ENCODE measurements around the gene IGFBP4.

IGFBP4 gene

GRCh38 chr17:40448639-40449261, 5.5 kb downstream of the IGFBP4 start:
- Histone ChIP-seq H3K27ac (ENCODE audit: low read length) (no peak overlapping the region), H3K4me1 (ENCODE audit: insufficient read depth, low read length) (peaks cover 10% of the 10 kb centered on the region; the same call in 1 of the 2 replicates), H3K9ac (ENCODE audit: low read depth, low read length) (no peak overlapping the region), H3K36me3 (ENCODE audit: insufficient read depth, low read depth, low read length) (peaks cover 17% of the 10 kb centered on the region; the same call in 1 of the 2 replicates), H3K27me3 (ENCODE audit: insufficient read depth, low read length) (peaks cover 8% of the 10 kb centered on the region), H3K9me3 (ENCODE audit: insufficient read depth, low read depth, low read length) (no peaks in the 10 kb centered on the region), H3K4me3 (ENCODE audit: low read length) (no peak overlapping the region)

- Histone ChIP-seq H3K27ac (ENCODE audit: low read length) (no peak overlapping the region), H3K9me3 (ENCODE audit: insufficient read depth, low read depth, low read length) (no peaks in the 10 kb centered on the region), H3K9ac (ENCODE audit: low read depth, low read length) (no peak overlapping the region), H3K27me3 (ENCODE audit: insufficient read depth, low read length) (no peaks in the 10 kb centered on the region), H3K4me3 (ENCODE audit: low read length) (no peak overlapping the region), H3K4me1 (ENCODE audit: insufficient read depth, low read length) (peaks cover 2% of the 10 kb centered on the region; the same call in 1 of the 2 replicates), H3K36me3 (ENCODE audit: insufficient read depth, low read depth, low read length) (peaks cover 29% of the 10 kb centered on the region)
Measured at GRCh38 chr17:40450175-40450574, 6.9 kb downstream of the IGFBP4 start.

- Histone ChIP-seq H3K9me3 (ENCODE audit: insufficient read depth, low read depth, low read length) (no peaks in the 10 kb centered on the region), H3K9ac (ENCODE audit: low read depth, low read length) (no peak overlapping the region), H3K27ac (ENCODE audit: low read length) (no peak overlapping the region), H3K4me3 (ENCODE audit: low read length) (no peak overlapping the region), H3K36me3 (ENCODE audit: insufficient read depth, low read depth, low read length) (peaks cover 38% of the 10 kb centered on the region), H3K4me1 (ENCODE audit: insufficient read depth, low read length) (no peaks in the 10 kb centered on the region; the same call in 1 of the 2 replicates), H3K27me3 (ENCODE audit: insufficient read depth, low read length) (no peaks in the 10 kb centered on the region)
Measured at GRCh38 chr17:40451420-40451819, 8.2 kb downstream of the IGFBP4 start.

GRCh38 chr17:40452216-40452787, 9.1 kb downstream of the IGFBP4 start:
- Histone ChIP-seq H3K27me3 (ENCODE audit: insufficient read depth, low read length) (no peaks in the 10 kb centered on the region), H3K9me3 (ENCODE audit: insufficient read depth, low read depth, low read length) (no peaks in the 10 kb centered on the region), H3K36me3 (ENCODE audit: insufficient read depth, low read depth, low read length) (peaks cover 47% of the 10 kb centered on the region), H3K4me3 (ENCODE audit: low read length) (no peak overlapping the region), H3K9ac (ENCODE audit: low read depth, low read length) (no peak overlapping the region), H3K4me1 (ENCODE audit: insufficient read depth, low read length) (no peaks in the 10 kb centered on the region), H3K27ac (ENCODE audit: low read length) (no peak overlapping the region)

GRCh38 chr17:40452921-40453378, 9.7 kb downstream of the IGFBP4 start:
- Histone ChIP-seq H3K9ac (ENCODE audit: low read depth, low read length) (no peak overlapping the region), H3K36me3 (ENCODE audit: insufficient read depth, low read depth, low read length) (peaks cover 48% of the 10 kb centered on the region), H3K27ac (ENCODE audit: low read length) (no peak overlapping the region), H3K27me3 (ENCODE audit: insufficient read depth, low read length) (no peaks in the 10 kb centered on the region), H3K4me1 (ENCODE audit: insufficient read depth, low read length) (0 out of 2 replicates have a peak, but pooled peaks cover 3% of the 10 kb centered on the region), H3K4me3 (ENCODE audit: low read length) (no peak overlapping the region), H3K9me3 (ENCODE audit: insufficient read depth, low read depth, low read length) (no peaks in the 10 kb centered on the region)

GRCh38 chr17:40453881-40454612, 10.8 kb downstream of the IGFBP4 start:
- Histone ChIP-seq H3K27me3 (ENCODE audit: insufficient read depth, low read length) (no peaks in the 10 kb centered on the region), H3K4me3 (ENCODE audit: low read length) (no peak overlapping the region), H3K36me3 (ENCODE audit: insufficient read depth, low read depth, low read length) (peaks cover 48% of the 10 kb centered on the region), H3K9ac (ENCODE audit: low read depth, low read length) (no peak overlapping the region), H3K9me3 (ENCODE audit: insufficient read depth, low read depth, low read length) (no peaks in the 10 kb centered on the region), H3K27ac (ENCODE audit: low read length) (no peak overlapping the region), H3K4me1 (ENCODE audit: insufficient read depth, low read length) (peaks cover 10% of the 10 kb centered on the region; the same call in 1 of the 2 replicates)

- Histone ChIP-seq H3K9me3 (ENCODE audit: insufficient read depth, low read depth, low read length) (no peaks in the 10 kb centered on the region), H3K4me3 (ENCODE audit: low read length) (no peak overlapping the region), H3K9ac (ENCODE audit: low read depth, low read length) (no peak overlapping the region), H3K36me3 (ENCODE audit: insufficient read depth, low read depth, low read length) (peaks cover 48% of the 10 kb centered on the region), H3K27ac (ENCODE audit: low read length) (no peak overlapping the region), H3K4me1 (ENCODE audit: insufficient read depth, low read length) (peaks cover 10% of the 10 kb centered on the region; the same call in 1 of the 2 replicates), H3K27me3 (ENCODE audit: insufficient read depth, low read length) (no peaks in the 10 kb centered on the region)
Measured at GRCh38 chr17:40454613-40454995, 11.4 kb downstream of the IGFBP4 start.

- no peak overlapping the region for H3K4me3 ChIP-seq (ENCODE audit: low read length)
Measured at GRCh38 chr17:40456396-40456951, 13.2 kb downstream of the IGFBP4 start.

GRCh38 chr17:40457369-40457768, 14.1 kb downstream of the IGFBP4 start:
- Histone ChIP-seq H3K9me3 (ENCODE audit: insufficient read depth, low read depth, low read length) (no peaks in the 10 kb centered on the region), H3K4me1 (ENCODE audit: insufficient read depth, low read length) (peaks cover 11% of the 10 kb centered on the region; the same call in 1 of the 2 replicates), H3K4me3 (ENCODE audit: low read length) (no peak overlapping the region), H3K27ac (ENCODE audit: low read length) (no peak overlapping the region), H3K9ac (ENCODE audit: low read depth, low read length) (no peak overlapping the region), H3K27me3 (ENCODE audit: insufficient read depth, low read length) (no peaks in the 10 kb centered on the region), H3K36me3 (ENCODE audit: insufficient read depth, low read depth, low read length) (peaks cover 45% of the 10 kb centered on the region)

More at GRCh38 chr17:40456396-40456951, 13.2 kb downstream of the IGFBP4 start:
- H3K9ac ChIP-seq (ENCODE audit: low read depth, low read length) = no peak overlapping the region
- peaks cover 10% of the 10 kb centered on the region; the same call in 1 of the 2 replicates for H3K4me1 ChIP-seq (ENCODE audit: insufficient read depth, low read length)
- no peak overlapping the region for H3K27ac ChIP-seq (ENCODE audit: low read length)
- H3K36me3 ChIP-seq (ENCODE audit: insufficient read depth, low read depth, low read length) = peaks cover 48% of the 10 kb centered on the region
- H3K9me3 ChIP-seq (ENCODE audit: insufficient read depth, low read depth, low read length) = no peaks in the 10 kb centered on the region
- no peaks in the 10 kb centered on the region for H3K27me3 ChIP-seq (ENCODE audit: insufficient read depth, low read length)

- no peak overlapping the region for H3K9ac ChIP-seq (ENCODE audit: low read depth, low read length)
- peaks cover 19% of the 10 kb centered on the region; the same call in 1 of the 2 replicates for H3K4me1 ChIP-seq (ENCODE audit: insufficient read depth, low read length)
- H3K4me3 ChIP-seq (ENCODE audit: low read length) = no peak overlapping the region
- H3K27me3 ChIP-seq (ENCODE audit: insufficient read depth, low read length) = no peaks in the 10 kb centered on the region
- H3K27ac ChIP-seq (ENCODE audit: low read length) = peak overlapping the region; percentile 16
- peaks cover 37% of the 10 kb centered on the region for H3K36me3 ChIP-seq (ENCODE audit: insufficient read depth, low read depth, low read length)
- no peaks in the 10 kb centered on the region for H3K9me3 ChIP-seq (ENCODE audit: insufficient read depth, low read depth, low read length)
Measured at GRCh38 chr17:40457964-40458791, 14.9 kb downstream of the IGFBP4 start.

Measured in iPS-20b (cell line).